ENCODE data around the gene SOX5. TPM values are rescaled to one million over a fixed set of nuclear protein-coding genes. Genes with fewer than 3 reads are reported as not detected.

SOX5 gene
- total RNA-seq, 1 donor from 2014 or later = 20.1 TPM

- DNase-seq (no peak), ATAC-seq (no peak)
- Histone ChIP-seq H3K4me3 (no peak overlapping the region), H3K27me3 (no peaks in the 10 kb centered on the region), H3K27ac (no peak overlapping the region), H3K36me3 (no peaks in the 10 kb centered on the region), H3K4me1 (no peaks in the 10 kb centered on the region), H3K9me3 (no peaks in the 10 kb centered on the region)
- no peak for TF ChIP-seq CTCF (IDR thresholded peaks at IDR 0.05)
- intact Hi-C loops (cut with DNase I) = no loop called here
Observed at GRCh38 chr12:23674064-23674463, 275.4 kb downstream of the SOX5 start.

- Histone ChIP-seq H3K4me3 (no peak overlapping the region), H3K27ac (no peak overlapping the region), H3K27me3 (no peaks in the 10 kb centered on the region), H3K4me1 (no peaks in the 10 kb centered on the region), H3K36me3 (no peaks in the 10 kb centered on the region), H3K9me3 (no peaks in the 10 kb centered on the region)
- no peak for TF ChIP-seq CTCF (IDR thresholded peaks at IDR 0.05)
- intact Hi-C loops (cut with DNase I) = no loop called here
- DNase-seq (no peak), ATAC-seq (no peak)
Observed at GRCh38 chr12:23671881-23672280, 277.6 kb downstream of the SOX5 start.

GRCh38 chr12:23670684-23671083, 278.8 kb downstream of the SOX5 start:
- no peak for DNase-seq
- intact Hi-C loops (cut with DNase I) = no loop called here
- H3K4me1 ChIP-seq = no peaks in the 10 kb centered on the region
- no peak overlapping the region for H3K4me3 ChIP-seq
- no peaks in the 10 kb centered on the region for H3K36me3 ChIP-seq
- no peak for TF ChIP-seq CTCF (IDR thresholded peaks at IDR 0.05)
- H3K27ac ChIP-seq = no peak overlapping the region
- no peak for ATAC-seq
- no peaks in the 10 kb centered on the region for H3K9me3 ChIP-seq
- no peaks in the 10 kb centered on the region for H3K27me3 ChIP-seq

GRCh38 chr12:23669691-23670090, 279.8 kb downstream of the SOX5 start:
- DNase-seq (no peak), ATAC-seq (no peak)
- intact Hi-C loops (cut with DNase I) = no loop called here
- no peak for TF ChIP-seq CTCF (IDR thresholded peaks at IDR 0.05)
- no peak overlapping the region for H3K27ac ChIP-seq
- no peaks in the 10 kb centered on the region for H3K36me3 ChIP-seq
- no peaks in the 10 kb centered on the region for H3K4me1 ChIP-seq
- H3K9me3 ChIP-seq = no peaks in the 10 kb centered on the region
- no peak overlapping the region for H3K4me3 ChIP-seq
- no peaks in the 10 kb centered on the region for H3K27me3 ChIP-seq

- no peaks in the 10 kb centered on the region for H3K4me1 ChIP-seq
- no peaks in the 10 kb centered on the region for H3K27me3 ChIP-seq
- H3K4me3 ChIP-seq = no peak overlapping the region
- intact Hi-C loops (cut with DNase I) = no loop called here
- ATAC-seq = no peak
- no peak for DNase-seq
- H3K36me3 ChIP-seq = no peaks in the 10 kb centered on the region
- no peak overlapping the region for H3K27ac ChIP-seq
- no peaks in the 10 kb centered on the region for H3K9me3 ChIP-seq
- TF ChIP-seq CTCF (IDR thresholded peaks at IDR 0.05) = no peak
Observed at GRCh38 chr12:23666866-23667265, 282.6 kb downstream of the SOX5 start.

- Histone ChIP-seq H3K4me3 (no peak overlapping the region), H3K4me1 (no peaks in the 10 kb centered on the region), H3K9me3 (no peaks in the 10 kb centered on the region), H3K27ac (no peak overlapping the region), H3K27me3 (no peaks in the 10 kb centered on the region), H3K36me3 (no peaks in the 10 kb centered on the region)
- no peak for TF ChIP-seq CTCF (IDR thresholded peaks at IDR 0.05)
- ATAC-seq = no peak
- intact Hi-C loops (cut with DNase I) = no loop called here
- no peak for DNase-seq
Observed at GRCh38 chr12:23662966-23663365, 286.5 kb downstream of the SOX5 start.

Measured in upper lobe of right lung (tissue), 1 donor.